ENCODE results near the gene CDIP1.

DNA sequence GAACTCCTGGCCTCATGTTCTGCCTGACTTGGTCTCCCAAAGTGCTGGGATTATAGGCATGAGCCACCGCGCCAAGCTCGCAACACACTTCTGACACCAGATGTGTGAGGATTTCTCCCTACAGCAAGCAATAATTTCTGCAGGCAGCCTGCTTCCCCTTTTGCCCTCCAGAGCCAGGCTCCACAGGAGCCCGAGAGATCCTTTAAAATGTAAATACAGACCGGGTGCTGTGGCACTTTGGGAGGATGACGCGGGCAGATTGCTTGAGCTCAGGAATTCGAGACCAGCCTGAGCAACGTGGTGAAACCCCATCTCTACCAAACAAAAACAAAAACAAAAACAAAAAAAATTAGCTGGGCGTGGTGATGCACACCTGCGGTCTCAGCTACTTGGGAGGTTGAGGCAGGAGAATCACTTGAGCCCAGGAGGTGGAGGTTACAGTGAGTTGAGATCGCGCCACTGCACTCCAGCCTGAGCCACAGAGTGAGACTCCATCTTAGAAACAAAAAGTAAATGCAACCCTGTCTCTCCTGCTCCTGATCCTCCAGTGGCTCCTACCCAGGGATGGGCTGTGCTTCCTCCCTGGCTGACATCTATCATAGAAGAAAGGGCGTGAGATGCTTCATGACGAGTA, 32.2 kb upstream of the CDIP1 start:
- TF ChIP-seq, protein P1, sequence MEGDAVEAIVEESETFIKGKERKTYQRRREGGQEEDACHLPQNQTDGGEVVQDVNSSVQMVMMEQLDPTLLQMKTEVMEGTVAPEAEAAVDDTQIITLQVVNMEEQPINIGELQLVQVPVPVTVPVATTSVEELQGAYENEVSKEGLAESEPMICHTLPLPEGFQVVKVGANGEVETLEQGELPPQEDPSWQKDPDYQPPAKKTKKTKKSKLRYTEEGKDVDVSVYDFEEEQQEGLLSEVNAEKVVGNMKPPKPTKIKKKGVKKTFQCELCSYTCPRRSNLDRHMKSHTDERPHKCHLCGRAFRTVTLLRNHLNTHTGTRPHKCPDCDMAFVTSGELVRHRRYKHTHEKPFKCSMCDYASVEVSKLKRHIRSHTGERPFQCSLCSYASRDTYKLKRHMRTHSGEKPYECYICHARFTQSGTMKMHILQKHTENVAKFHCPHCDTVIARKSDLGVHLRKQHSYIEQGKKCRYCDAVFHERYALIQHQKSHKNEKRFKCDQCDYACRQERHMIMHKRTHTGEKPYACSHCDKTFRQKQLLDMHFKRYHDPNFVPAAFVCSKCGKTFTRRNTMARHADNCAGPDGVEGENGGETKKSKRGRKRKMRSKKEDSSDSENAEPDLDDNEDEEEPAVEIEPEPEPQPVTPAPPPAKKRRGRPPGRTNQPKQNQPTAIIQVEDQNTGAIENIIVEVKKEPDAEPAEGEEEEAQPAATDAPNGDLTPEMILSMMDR (IDR thresholded peaks at IDR 0.05; ENCODE audit: low read length): no peak
- TF ChIP-seq EZH2 (IDR thresholded peaks at IDR 0.05; ENCODE audit: borderline replicate concordance, low read length): no peak

Data from OCI-LY1 (cell line).